SK-MEL-5 (cell line): Measurements from ENCODE around the gene TUSC1. TPM values are rescaled to one million over a fixed set of nuclear protein-coding genes. Genes with fewer than 3 reads are reported as not detected.
"Not testable (repeated sequence)": the region's sequence is repeated elsewhere in the genome, so short reads cannot be mapped to it uniquely, and the experiment has no call there.

Experiments used
- DNase-seq: peaks from one replicate; pipeline ENCODE4 v3.0.0-alpha.2; 2016; ENCODE audit warnings: low read depth, low spot score
- in situ Hi-C: cut with HindIII; loops from 2 replicates; pipeline ENCODE4 v1.10.0; 2016; ENCODE audit warnings: low sequenced_read_pairs, high pct_unique_total_duplicates, low pct_unique_long_range_greater_than_20kb
- polyA plus RNA-seq, 2 experiments: library from polyadenylated mRNA; depleted of rRNA; stranded (reverse); fragments of >200 nt; gene quantifications; 2 replicates each; pipeline ENCODE4 v1.2.3, GENCODE V29; 2015
- total RNA-seq: library from RNA; depleted of rRNA; stranded (reverse); fragments of >200 nt; shearing (Covaris generic); gene quantifications from 2 replicates; pipeline ENCODE4 v1.2.3, GENCODE V29; 2014; rRNA removed

The TUSC1 gene
- total RNA-seq, result not detected in 2 replicates
- not detected in 2 replicates for polyA plus RNA-seq (2015; cell fraction: cytosol; rRNA removed)
- not detected in 2 replicates for polyA plus RNA-seq (2015; cell fraction: nucleus; rRNA removed)

GRCh38 chr9:25678147-25678666, at the start of gene TUSC1:
TUSC1 (minus strand) TSS chr9:25678444; CDS start chr9:25678312, 132 bp downstream.
- in situ Hi-C loops, result no loop called here

DNA sequence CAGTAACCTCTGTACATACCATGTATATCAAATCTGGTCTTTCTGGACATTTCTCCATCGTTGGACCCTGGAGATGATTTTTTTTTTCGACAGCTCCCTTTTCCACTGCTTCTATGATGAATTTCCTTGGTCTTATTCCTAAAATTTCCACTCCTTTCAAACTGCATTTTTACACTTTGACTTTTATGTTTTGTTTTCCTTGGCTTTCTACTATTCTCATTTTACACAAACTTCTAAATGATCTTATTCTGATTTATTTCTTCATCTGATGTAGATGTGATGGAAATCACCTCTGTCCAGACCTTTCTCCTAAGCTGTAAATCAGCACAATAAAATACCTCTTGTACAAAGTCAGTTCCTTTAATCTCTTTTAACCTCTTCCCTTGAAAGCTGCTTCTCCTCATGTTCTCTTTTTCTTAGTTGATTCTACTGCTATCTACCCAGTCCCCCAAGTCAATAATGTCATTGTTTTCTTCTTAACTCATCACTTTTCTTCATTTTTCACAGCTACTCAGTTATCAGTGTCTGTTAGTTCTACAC, 48.7 kb upstream of the TUSC1 start:
- in situ Hi-C loops, result no loop called here

More at GRCh38 chr9:25678147-25678666, at the start of gene TUSC1:
- no peak for DNase-seq

DNA sequence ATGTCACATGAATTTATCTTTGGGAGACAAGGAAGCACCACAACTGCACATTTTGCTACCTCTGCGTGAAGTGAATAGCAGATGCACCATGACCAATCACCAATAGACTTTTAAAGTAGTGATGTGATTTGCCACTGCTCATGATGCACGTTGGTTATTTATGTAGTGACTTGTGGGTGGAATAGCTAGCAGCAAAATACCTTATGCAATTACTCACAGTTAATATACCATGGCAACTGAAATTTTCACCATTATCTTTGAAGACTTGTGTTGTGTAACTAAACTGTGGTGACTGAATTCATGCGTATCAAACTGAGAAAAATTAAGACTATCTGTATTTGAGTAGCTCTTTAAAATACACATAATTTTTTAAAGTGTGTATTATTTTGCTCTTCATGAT, 46.2 kb upstream of the TUSC1 start:
- in situ Hi-C loops, result no loop called here

More for the DNA sequence above, 48.7 kb upstream of the TUSC1 start:
- DNase-seq, result no peak

DNA sequence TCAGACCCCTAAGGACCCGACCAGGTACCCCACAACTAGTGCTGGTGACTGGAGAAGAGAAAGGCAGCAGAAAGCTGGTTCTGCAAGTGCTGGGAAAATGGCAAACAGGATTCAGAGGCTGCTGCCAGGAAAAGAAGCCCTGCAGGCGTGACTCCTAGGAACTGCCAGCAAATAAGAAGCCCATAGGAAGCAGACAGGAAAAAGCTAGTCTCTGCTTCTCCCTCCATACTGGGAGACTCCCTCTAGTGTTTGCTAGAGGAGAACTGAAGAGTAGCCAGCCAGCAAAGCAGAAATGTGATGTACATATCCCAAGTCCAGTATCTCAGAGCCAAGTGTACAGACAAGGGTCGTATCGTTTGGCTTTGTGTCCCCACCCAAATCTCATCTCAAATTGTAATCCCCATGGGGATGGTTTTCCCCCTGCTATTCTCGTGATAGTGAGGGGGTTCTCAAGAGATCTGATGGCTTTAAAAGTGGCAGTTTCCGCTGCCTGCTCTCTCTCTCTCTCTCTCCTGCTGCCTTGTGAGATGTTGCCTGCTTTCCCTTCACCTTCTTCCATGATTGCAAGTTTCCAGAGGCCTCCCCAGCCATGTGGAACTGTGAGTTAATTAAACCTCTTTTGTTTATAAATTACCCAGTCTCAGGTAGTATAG, 38.1 kb upstream of the TUSC1 start:
- in situ Hi-C loops, result no loop called here
- no peak for DNase-seq

More for the DNA sequence above, 46.2 kb upstream of the TUSC1 start:
- no peak for DNase-seq

- in situ Hi-C loops, result no loop called here
- DNase-seq, result no peak
These were observed 31.7 kb upstream of the TUSC1 start for GRCh38 chr9:25709941-25710340.

DNA sequence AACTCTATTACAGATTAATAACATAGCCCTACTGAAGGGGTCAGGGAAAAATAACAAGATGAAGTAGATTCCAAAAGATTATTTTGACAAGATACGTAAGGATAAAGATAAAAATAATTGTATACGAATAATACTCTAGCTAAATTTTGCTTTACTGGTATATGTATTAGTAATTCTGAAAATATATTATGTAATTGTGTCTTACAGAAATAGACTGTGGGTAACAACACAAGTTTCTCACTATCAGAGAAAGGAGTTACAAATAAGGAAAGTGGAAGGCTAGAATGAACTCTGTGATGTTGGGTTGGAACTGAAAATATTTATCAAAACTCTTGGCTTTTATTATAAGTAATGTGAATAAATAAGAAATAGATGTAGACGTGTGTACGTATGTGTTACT, 26.6 kb upstream of the TUSC1 start:
- no peak for DNase-seq
- in situ Hi-C loops, result no loop called here

DNA sequence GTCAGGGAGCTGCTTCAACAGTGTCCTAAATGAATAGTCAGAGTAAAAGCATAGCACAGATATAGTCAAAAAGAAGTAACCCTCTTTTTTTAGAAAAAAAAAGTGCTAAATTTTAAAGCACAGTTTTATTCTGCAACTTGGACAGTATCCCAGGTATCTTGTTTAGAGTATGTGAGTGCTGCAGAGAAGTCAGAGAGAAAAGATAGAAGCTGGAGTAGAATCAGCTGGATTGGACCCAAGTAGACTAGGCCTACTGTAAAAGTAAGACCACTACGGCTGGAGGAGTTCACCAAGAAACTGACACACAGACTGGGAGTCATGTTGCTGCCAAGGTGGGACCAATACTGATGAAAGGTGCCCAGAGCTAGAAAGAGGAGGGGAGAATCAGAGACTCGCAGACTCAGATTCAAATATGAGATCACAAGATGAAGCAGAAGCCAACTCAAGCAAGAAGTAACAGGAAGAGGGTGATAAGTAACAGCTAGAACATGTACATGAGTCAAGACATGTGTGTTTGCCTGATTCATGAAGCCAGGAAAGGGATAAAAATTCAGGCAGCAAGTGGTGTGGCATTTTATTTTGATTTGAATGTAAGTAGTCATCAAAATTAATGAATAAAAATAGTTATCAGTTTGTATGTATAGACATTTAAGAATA, 25.6 kb upstream of the TUSC1 start:
- DNase-seq, result no peak
- in situ Hi-C loops, result no loop called here

DNA sequence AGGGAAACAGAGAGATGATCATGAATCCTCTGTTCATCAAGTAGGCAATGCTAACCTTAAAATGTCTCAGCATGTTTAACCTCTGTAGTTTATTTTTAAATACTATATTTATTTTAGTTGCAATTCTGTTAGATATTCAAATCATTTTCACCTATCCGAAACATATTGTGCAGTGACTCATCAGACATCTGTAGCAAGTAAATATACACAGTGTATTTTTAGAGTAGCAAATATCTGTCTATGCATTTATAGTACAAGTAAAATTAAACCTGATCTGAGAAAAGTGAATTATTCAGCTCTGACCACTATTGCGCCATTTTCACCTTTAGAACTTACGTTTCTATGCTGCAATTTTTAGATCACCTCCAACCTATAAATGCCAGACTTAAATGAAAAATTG, 24.3 kb upstream of the TUSC1 start:
- no peak for DNase-seq
- in situ Hi-C loops, result no loop called here

GRCh38 chr9:25700899-25701298, 22.7 kb upstream of the TUSC1 start:
- DNase-seq, in situ Hi-C loops: not testable (repeated sequence)

- in situ Hi-C loops, result no loop called here
- DNase-seq, result no peak
These were observed 22.2 kb upstream of the TUSC1 start for GRCh38 chr9:25700430-25700829.

GRCh38 chr9:25691786-25692185, 13.5 kb upstream of the TUSC1 start:
- in situ Hi-C loops, result no loop called here
- DNase-seq, result no peak

GRCh38 chr9:25684321-25684720, 6.1 kb upstream of the TUSC1 start:
- no peak for DNase-seq
- in situ Hi-C loops, result no loop called here

- in situ Hi-C loops, result no loop called here
- DNase-seq, result no peak
These were observed 3.0 kb upstream of the TUSC1 start for GRCh38 chr9:25681266-25681665.

DNA sequence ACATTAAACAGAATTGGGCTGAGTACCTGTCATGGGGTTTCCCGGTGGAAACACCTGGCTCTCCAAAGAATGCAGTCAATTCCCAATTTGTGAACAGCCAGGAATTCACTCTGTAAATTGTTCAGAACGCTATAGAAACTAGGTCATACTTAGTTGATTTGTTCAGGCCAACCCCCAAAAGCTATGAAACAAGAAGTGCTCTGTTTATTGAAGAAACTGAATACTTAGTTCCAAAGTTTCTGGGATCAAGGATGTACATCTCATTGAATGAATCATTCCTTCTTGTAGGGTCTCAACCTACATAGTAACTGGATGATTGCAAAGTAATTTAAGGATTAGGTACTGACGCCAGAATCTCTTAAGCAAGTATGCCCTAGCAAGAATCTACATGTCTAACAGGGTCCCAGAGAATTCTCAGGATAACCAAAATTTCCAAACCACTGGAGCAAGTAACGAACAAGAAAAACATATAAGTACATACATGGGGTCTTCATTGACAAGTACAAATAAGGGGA, 659 bp upstream of the TUSC1 start:
- in situ Hi-C loops, result no loop called here

DNA sequence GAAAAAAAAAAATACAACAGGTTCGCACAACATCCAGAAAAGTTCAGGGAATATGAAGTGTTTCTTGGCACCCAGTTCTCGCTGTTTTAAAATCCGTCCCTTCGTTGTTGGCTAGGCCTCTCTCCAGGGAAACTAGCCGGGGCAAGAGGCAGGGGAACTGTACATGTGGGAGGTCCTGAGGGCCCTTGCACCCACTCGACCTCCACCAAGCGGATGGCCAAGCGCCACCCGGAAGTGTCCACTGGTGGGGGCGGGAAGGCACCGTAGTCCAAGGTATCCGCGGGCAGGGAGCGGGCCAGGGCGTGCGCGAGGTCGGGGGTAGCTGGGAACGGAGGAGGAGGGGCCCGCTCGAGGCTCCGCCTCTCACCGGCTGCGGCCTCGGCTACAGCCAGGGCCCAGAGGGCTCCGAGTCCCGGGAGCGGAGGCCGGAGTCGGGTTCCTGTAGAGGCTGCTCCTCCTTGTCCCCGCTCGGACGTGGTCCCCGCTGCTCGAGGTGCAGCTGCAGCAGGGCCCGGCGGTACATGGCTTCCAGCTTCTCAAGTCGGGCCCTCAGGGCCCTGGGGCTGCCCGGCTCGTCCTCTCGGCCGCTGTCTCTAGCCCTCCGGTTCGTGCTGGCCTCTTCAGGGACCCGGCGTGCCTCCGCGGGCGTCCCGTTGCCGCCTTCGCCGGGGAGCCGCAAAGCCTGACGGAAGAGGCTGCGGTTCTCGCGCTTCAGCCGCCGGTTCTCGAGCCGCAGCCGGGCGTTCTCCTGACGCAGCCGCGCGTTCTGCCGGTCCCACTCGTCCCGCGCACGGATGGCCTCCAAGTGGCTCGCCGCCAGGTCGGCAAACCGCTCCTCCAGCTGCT, 720 bp downstream of the TUSC1 start:
- in situ Hi-C loops, result no loop called here

More for the DNA sequence above, 659 bp upstream of the TUSC1 start:
- DNase-seq, result no peak

DNA sequence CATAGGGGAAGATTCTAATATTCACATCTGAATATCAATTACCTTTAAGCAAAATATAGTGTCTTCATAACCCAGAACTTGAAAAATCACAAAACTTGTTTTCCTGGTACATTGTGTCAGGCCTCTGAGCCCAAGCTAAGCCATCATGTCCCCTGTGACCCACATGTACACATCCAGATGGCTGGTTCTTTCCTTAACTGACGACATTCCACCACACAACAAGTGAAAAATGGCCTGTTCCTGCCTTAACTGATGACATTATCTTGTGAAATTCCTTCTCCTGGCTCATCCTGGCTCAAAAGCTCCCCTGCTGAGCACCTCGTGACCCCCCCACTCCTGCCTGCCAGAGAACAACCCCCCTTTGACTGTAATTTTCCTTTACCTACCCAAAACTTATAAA, 2.4 kb downstream of the TUSC1 start:
- in situ Hi-C loops, DNase-seq: not testable (repeated sequence)

More for the DNA sequence above, 720 bp downstream of the TUSC1 start:
- no peak for DNase-seq

- in situ Hi-C loops, result no loop called here
- DNase-seq, result no peak
These were observed 19.7 kb downstream of the TUSC1 start for GRCh38 chr9:25658571-25658970.
